K562 (cell line): ENCODE results near the gene MAST1. TPM values are rescaled to one million over a fixed set of nuclear protein-coding genes. Genes with fewer than 3 reads are reported as not detected.

Source experiments
- ZBTB7A ChIP-seq: IDR thresholded peaks from 2 replicates; pipeline ENCODE4 v1.6.1; 2011; ENCODE audit warnings: low read depth, mild to moderate bottlenecking, low read length, moderate library complexity, borderline replicate concordance; ENCODE audit not compliant: control insufficient read depth
- ZNF780A ChIP-seq: fragments of 250-450 bp; sonication (Bioruptor Pico); IDR thresholded peaks from 2 replicates; pipeline ENCODE4 v1.5.0; 2021; ENCODE audit warnings: mild to moderate bottlenecking
- polyA plus RNA-seq, 8 experiments: library from polyadenylated mRNA; depleted of rRNA in 4 of 8; stranded (reverse) in 5 of 8; unstranded in 3 of 8; fragments of >200 nt; fragmentation: Nextera tagmentation in 2 of 8; fragmentation: Illumina TruSeq in 1 of 8; extraction: Ambion mirVana in 2 of 8; extraction: Trizol in 1 of 8; gene quantifications; 2 replicates each; pipeline versions ENCODE4 v1.2.1 to v1.2.3, GENCODE V29; 2011 to 2014; ENCODE audit warnings: inconsistent platforms in 1 of 8, missing spikeins in 1 of 8
- total RNA-seq, 7 experiments: library from RNA; depleted of rRNA in 6 of 7; stranded (reverse); fragments of >200 nt in 6 of 7; fragmentation: Illumina TruSeq in 2 of 7; extraction: Trizol in 2 of 7; gene quantifications; 2 replicates each; pipeline versions ENCODE4 v1.2.1 to v1.2.3, GENCODE V29; 2011 to 2021; ENCODE audit warnings: low replicate concordance in 1 of 7
- TF ChIP-seq, protein P1 (sequence below), 2 experiments: fragments of 450-650 bp in 1 of 2; IDR thresholded peaks; 2 replicates each; pipeline ENCODE4 v1.6.1; 2011 to 2017; ENCODE audit warnings: low read depth in 2 of 2, antibody characterized with exemption in 1 of 2, borderline replicate concordance in 1 of 2, low read length in 1 of 2, mild to moderate bottlenecking in 1 of 2, mixed read lengths in 1 of 2; ENCODE audit not compliant: control insufficient read depth in 1 of 2
- TF ChIP-seq, protein P2 (sequence below), 2 experiments: fragments of 450-650 bp; IDR thresholded peaks; 2 replicates each; pipeline ENCODE4 v1.6.1; 2016
- TF ChIP-seq, protein P3 (sequence below), 2 experiments: fragments of 450-650 bp in 1 of 2; sonication (generic) in 1 of 2; formaldehyde crosslinking in 1 of 2; IDR thresholded peaks; 2 replicates each; pipeline versions ENCODE4 v1.7.1 to v1.9.0; 2016 to 2022; ENCODE audit warnings: inconsistent platforms in 1 of 2, mild to moderate bottlenecking in 1 of 2, missing genetic modification reagents in 1 of 2
- TF ChIP-seq, protein P4 (sequence below): fragments of 250-450 bp; sonication (Bioruptor Pico); IDR thresholded peaks from 2 replicates; pipeline ENCODE4 v1.5.0; 2020; ENCODE audit warnings: mild to moderate bottlenecking
- TF ChIP-seq, protein P5 (sequence below): fragments of 450-650 bp; IDR thresholded peaks from one replicate; pipeline ENCODE4 v1.6.1; 2018; ENCODE audit warnings: mild to moderate bottlenecking, moderate library complexity; ENCODE audit not compliant: partially characterized antibody

MAST1 gene
- total and polyA plus RNA-seq, 9 of the 15 experiments (the other 6 are each of a cell fraction or from before 2014, with no cell fraction given): 0.48 to 10.3 (median 3.9) TPM

DNA sequence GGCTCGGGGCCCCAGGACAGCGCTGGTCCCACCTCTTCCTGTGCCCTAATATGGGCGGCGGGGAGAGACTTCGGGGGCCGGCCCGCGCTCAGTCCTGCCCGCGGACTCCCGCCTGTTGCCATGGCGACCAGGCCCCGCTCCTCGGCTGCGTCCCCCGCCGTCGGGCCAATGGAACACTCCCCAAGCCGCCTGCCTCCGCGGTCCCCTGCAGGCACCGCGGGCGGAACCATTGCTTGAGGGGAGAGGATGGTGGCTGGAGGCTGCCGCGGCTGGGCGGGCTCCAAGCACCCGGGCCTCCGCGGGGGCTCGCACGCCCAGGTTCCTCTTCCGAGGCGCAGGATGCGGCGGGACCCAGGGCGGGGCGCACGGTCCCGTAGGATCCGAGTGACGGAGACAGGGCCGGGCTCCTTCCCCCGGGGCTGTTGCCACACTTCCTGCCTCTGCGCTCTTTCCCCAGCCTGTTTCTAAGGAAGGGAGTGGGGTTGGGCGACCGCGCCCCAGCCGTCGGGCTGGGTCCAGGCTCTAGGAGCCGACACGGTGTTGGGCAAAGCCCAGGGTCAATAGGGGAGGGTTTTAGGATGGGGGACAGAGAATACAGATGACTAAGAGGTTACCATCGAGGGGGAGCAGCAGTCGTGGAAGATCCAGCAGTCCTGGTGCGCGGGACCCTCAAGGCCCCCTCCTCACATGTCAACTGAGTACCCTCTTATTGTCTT lies 48.3 kb upstream of the MAST1 start (continued):
- TF ChIP-seq, protein P1, sequence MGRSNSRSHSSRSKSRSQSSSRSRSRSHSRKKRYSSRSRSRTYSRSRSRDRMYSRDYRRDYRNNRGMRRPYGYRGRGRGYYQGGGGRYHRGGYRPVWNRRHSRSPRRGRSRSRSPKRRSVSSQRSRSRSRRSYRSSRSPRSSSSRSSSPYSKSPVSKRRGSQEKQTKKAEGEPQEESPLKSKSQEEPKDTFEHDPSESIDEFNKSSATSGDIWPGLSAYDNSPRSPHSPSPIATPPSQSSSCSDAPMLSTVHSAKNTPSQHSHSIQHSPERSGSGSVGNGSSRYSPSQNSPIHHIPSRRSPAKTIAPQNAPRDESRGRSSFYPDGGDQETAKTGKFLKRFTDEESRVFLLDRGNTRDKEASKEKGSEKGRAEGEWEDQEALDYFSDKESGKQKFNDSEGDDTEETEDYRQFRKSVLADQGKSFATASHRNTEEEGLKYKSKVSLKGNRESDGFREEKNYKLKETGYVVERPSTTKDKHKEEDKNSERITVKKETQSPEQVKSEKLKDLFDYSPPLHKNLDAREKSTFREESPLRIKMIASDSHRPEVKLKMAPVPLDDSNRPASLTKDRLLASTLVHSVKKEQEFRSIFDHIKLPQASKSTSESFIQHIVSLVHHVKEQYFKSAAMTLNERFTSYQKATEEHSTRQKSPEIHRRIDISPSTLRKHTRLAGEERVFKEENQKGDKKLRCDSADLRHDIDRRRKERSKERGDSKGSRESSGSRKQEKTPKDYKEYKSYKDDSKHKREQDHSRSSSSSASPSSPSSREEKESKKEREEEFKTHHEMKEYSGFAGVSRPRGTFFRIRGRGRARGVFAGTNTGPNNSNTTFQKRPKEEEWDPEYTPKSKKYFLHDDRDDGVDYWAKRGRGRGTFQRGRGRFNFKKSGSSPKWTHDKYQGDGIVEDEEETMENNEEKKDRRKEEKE (IDR thresholded peaks at IDR 0.05; ENCODE audit: borderline replicate concordance in 1 of 2, control insufficient read depth in 1 of 2, low read depth in 2 of 2, low read length in 1 of 2): peak in 1 of 2 experiments; percentile 91; a peak in 2 of 4 replicates
- TF ChIP-seq, protein P2, sequence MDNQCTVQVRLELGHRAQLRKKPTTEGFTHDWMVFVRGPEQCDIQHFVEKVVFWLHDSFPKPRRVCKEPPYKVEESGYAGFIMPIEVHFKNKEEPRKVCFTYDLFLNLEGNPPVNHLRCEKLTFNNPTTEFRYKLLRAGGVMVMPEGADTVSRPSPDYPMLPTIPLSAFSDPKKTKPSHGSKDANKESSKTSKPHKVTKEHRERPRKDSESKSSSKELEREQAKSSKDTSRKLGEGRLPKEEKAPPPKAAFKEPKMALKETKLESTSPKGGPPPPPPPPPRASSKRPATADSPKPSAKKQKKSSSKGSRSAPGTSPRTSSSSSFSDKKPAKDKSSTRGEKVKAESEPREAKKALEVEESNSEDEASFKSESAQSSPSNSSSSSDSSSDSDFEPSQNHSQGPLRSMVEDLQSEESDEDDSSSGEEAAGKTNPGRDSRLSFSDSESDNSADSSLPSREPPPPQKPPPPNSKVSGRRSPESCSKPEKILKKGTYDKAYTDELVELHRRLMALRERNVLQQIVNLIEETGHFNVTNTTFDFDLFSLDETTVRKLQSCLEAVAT (IDR thresholded peaks at IDR 0.05): no peak
- TF ChIP-seq ZBTB7A (peak; percentile 85), ZNF780A (CRISPR knock-in tag) (0 out of 2 replicates have a peak, but pooled peaks have one; percentile 38)
- TF ChIP-seq, protein P3, sequence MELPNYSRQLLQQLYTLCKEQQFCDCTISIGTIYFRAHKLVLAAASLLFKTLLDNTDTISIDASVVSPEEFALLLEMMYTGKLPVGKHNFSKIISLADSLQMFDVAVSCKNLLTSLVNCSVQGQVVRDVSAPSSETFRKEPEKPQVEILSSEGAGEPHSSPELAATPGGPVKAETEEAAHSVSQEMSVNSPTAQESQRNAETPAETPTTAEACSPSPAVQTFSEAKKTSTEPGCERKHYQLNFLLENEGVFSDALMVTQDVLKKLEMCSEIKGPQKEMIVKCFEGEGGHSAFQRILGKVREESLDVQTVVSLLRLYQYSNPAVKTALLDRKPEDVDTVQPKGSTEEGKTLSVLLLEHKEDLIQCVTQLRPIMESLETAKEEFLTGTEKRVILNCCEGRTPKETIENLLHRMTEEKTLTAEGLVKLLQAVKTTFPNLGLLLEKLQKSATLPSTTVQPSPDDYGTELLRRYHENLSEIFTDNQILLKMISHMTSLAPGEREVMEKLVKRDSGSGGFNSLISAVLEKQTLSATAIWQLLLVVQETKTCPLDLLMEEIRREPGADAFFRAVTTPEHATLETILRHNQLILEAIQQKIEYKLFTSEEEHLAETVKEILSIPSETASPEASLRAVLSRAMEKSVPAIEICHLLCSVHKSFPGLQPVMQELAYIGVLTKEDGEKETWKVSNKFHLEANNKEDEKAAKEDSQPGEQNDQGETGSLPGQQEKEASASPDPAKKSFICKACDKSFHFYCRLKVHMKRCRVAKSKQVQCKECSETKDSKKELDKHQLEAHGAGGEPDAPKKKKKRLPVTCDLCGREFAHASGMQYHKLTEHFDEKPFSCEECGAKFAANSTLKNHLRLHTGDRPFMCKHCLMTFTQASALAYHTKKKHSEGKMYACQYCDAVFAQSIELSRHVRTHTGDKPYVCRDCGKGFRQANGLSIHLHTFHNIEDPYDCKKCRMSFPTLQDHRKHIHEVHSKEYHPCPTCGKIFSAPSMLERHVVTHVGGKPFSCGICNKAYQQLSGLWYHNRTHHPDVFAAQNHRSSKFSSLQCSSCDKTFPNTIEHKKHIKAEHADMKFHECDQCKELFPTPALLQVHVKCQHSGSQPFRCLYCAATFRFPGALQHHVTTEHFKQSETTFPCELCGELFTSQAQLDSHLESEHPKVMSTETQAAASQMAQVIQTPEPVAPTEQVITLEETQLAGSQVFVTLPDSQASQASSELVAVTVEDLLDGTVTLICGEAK (IDR thresholded peaks at IDR 0.05): peak; percentile 84
- TF ChIP-seq, protein P3 (CRISPR knock-in tag; IDR thresholded peaks at IDR 0.05): no peak
- TF ChIP-seq, protein P4, sequence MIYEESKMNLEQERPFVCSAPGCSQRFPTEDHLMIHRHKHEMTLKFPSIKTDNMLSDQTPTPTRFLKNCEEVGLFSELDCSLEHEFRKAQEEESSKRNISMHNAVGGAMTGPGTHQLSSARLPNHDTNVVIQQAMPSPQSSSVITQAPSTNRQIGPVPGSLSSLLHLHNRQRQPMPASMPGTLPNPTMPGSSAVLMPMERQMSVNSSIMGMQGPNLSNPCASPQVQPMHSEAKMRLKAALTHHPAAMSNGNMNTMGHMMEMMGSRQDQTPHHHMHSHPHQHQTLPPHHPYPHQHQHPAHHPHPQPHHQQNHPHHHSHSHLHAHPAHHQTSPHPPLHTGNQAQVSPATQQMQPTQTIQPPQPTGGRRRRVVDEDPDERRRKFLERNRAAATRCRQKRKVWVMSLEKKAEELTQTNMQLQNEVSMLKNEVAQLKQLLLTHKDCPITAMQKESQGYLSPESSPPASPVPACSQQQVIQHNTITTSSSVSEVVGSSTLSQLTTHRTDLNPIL: no peak
- TF ChIP-seq, protein P5, sequence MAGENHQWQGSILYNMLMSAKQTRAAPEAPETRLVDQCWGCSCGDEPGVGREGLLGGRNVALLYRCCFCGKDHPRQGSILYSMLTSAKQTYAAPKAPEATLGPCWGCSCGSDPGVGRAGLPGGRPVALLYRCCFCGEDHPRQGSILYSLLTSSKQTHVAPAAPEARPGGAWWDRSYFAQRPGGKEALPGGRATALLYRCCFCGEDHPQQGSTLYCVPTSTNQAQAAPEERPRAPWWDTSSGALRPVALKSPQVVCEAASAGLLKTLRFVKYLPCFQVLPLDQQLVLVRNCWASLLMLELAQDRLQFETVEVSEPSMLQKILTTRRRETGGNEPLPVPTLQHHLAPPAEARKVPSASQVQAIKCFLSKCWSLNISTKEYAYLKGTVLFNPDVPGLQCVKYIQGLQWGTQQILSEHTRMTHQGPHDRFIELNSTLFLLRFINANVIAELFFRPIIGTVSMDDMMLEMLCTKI: no peak
